GM10248 (cell line): ENCODE data around the gene KSR2.

Experiments used
- CTCF ChIA-PET: fragments of 300-600 bp; sonication (Branson Sonifier 250); formaldehyde crosslinking; extraction: SDS; loops from one replicate; lab custom pipeline; 2021; ENCODE audit warnings: antibody characterized with exemption; lab: Yijun Ruan, JAX
- POLR2A ChIA-PET: fragments of 350-650 bp; sonication (Branson Sonifier 250); formaldehyde crosslinking; extraction: SDS; loops from one replicate; lab custom pipeline; 2020; ENCODE audit warnings: antibody characterized with exemption; lab: Yijun Ruan, JAX
- DNase-seq: peaks from one replicate; pipeline ENCODE4 v3.0.0; 2012; ENCODE audit errors: extremely low spot score
- TF ChIP-seq, protein P1 (sequence below): IDR thresholded peaks from 2 replicates; pipeline ENCODE4 v1.5.1; 2012; ENCODE audit warnings: mild to moderate bottlenecking, low read depth; ENCODE audit errors: extremely low read depth, missing control alignments, control extremely low read depth

Gene KSR2

DNA sequence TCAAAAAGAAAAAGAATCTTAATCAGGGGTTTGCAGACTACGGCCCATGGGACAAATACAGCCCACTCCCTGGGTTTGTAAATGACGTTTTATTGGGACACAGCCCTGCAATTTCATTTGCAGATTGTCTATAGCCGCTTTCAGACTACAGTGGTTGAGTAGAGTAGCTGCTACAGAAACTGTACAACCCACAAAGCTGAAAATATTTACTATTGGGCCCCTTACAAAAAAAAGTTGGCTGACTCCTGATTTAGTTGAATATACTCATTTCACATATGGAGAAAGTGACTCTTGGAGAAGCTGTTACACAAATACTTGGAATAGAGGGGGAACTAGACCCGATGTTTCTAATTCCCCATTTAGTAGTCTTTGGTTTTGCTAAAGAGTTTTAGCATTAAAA lies 444.8 kb downstream of the KSR2 start:
- CTCF ChIA-PET = interaction anchor here (1.5 kb wide), 1 partner anchor 9 kb away, joined by 5 read pairs; no protein-coding TSS in a partner anchor
- TF ChIP-seq, protein P1, sequence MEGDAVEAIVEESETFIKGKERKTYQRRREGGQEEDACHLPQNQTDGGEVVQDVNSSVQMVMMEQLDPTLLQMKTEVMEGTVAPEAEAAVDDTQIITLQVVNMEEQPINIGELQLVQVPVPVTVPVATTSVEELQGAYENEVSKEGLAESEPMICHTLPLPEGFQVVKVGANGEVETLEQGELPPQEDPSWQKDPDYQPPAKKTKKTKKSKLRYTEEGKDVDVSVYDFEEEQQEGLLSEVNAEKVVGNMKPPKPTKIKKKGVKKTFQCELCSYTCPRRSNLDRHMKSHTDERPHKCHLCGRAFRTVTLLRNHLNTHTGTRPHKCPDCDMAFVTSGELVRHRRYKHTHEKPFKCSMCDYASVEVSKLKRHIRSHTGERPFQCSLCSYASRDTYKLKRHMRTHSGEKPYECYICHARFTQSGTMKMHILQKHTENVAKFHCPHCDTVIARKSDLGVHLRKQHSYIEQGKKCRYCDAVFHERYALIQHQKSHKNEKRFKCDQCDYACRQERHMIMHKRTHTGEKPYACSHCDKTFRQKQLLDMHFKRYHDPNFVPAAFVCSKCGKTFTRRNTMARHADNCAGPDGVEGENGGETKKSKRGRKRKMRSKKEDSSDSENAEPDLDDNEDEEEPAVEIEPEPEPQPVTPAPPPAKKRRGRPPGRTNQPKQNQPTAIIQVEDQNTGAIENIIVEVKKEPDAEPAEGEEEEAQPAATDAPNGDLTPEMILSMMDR = no peak
- no peak for DNase-seq
- POLR2A ChIA-PET = no interaction called here

DNA sequence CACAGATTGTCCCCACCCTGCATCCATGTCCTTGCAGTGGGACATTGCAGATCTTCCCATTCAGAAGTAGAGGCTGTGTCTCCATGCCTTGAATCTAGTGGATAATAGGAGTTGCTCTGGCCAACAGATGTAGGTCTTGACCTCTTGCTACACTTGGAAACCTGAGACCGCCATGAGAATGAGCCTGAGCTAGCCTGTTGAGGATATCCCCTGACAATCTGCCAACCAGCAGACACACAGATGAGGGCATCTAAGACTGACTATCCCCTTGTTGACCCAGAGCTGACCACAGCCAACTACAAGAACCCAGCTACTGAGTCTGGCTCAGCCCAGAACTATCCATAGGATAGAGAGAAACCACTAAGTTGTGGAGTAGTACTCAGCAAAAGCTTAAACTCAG lies 446.2 kb downstream of the KSR2 start:
- DNase-seq = no peak
- ChIA-PET CTCF (interaction anchor here (2.0 kb wide), 1 partner anchor 11 kb away, joined by 5 read pairs; no protein-coding TSS in a partner anchor), POLR2A (no interaction called here)
- TF ChIP-seq, protein P1 = no peak

DNA sequence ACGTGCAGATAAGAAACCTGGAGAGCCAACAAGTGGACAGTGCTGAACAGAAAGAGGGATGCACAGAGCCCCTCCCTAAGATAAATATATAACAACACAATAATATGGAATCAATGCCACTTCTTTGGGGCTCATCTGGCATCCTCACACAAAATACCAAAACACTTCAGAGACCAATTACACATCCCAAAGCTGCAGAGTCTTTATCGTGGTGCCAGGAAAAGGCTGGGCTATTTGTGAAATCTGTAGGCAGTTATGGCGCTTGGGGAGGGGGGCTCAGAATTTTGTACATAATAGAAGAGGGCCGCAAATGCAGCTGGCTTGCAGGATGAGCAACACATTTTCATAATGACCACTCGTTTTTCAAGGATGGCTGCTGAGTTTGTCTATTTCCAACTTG lies 446.9 kb downstream of the KSR2 start:
- POLR2A ChIA-PET = no interaction called here
- TF ChIP-seq, protein P1 = no peak
- CTCF ChIA-PET = interaction anchor here (2.0 kb wide), 1 partner anchor 11 kb away, joined by 5 read pairs; no protein-coding TSS in a partner anchor
- no peak for DNase-seq

DNA sequence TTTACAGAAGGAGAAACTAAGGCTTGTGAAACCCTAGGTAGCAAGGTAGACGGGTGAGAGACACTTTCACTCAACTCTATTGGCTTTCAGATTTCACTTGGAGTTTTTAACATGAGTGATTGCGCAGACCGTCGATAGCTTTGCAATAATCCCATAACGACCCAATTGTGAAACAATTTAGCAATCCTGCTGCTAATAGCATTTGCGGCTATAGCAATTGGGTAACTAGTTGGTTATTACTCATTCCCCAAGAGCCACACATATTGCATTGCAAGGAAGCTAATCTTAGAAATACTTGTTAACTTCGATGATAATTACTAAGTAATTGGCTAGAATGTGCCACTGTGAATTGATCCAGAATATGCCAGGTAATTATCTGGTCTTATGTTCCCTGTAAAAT lies 447.4 kb downstream of the KSR2 start:
- no peak for DNase-seq
- CTCF ChIA-PET = interaction anchor here (0.9 to 1.6 kb wide), 2 partner anchors 12 to 57 kb away, joined by 3 read pairs; no protein-coding TSS in a partner anchor
- TF ChIP-seq, protein P1 = no peak
- POLR2A ChIA-PET = no interaction called here

DNA sequence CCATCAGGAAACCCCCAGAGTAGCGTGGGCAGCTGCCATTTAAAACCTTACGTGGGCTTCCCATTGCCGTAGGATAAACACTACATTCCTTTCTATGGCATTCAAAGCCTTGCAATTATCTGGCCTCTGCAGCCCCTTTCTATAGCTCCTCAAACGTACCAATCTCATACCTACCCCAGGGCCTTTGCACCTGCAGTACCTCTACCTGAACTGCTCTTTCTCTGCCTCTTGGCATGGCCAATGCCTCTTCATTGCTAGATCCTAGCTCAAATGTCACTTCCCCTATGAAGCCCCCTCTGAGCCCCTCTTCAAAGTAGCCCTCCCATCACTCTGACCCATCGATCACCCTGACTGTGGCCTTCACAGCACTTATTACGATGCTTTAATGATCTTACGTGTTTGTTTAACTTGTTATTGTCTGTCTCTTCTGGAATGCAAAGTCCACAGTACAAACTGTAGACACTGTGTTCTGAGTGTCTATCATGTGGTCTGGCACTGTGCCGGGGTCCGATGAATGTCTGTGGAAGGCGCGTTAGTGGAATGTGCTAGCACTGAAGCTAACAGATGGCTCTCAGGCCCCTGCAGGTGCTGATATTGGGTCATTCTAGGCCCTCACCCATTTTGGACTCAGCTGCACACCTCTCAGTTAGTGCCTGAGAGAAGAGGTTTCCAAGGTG lies 450.1 kb downstream of the KSR2 start:
- TF ChIP-seq, protein P1 = no peak
- DNase-seq = no peak
- POLR2A ChIA-PET = no interaction called here
- CTCF ChIA-PET = no interaction called here

DNA sequence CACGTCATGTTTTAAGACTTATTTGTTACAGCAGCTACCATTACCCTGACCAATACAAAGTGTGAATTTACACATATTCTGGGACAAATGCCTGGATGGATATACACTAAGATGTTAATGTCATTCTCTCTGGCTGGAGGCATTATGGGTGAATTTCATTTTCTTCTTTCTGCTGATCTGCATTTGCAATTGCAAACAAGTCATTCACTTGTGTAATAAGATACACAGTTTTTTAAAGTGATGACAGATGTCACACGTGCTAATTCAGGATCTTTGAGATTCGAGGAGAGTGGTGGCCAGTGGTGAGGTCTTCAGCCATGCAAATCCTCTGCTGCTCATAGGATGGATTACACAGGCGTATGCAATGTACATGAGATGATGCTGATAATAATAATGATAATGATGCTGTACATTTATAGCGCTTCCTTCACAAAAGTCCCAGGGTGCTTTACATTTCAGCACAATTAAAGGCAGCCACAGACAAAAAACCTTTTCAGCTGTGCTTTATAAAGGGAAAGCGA lies 451.5 kb downstream of the KSR2 start:
- TF ChIP-seq, protein P1 = no peak
- POLR2A ChIA-PET = no interaction called here
- CTCF ChIA-PET = no interaction called here
- DNase-seq = no peak
